HS-27A (cell line): ENCODE measurements around the gene FBN1.

Experiments
- DNase-seq: peaks from one replicate; pipeline ENCODE4 v3.0.0-alpha.2; 2012; ENCODE audit warnings: low read depth, missing footprints

The FBN1 gene

DNA sequence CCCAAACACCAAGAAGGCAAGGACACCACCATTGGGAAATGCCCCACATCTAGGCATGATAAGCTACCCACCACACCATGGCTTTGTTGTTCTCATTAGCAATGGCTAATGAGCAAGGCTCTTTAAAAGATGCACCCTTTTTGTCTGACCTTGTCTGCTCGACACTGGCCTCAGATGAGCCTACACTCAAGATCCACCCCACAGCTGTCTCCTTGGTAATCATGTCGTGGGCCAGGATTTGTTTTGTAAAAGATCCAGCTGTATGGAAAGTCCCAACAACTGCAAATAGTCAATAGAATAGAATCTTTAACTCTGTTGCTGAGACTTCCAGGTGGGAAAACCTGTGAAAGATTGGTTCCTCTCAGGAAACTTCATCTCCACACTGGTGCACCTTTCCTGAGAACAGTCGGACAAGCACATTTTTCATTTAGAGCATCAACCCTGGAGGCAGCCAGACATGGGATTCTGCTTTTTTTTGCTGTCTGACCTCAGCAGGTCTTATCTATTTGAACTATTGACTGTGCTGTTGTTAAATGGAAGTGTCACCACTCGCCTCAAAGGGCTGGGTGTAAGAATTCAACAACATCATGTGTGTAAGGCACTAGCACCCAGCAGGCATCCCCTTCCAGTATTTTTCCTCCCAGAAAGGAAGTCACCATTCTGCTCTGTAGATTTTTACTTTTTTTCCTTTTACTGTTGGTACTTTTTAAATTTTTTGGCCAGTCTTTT, 278.8 kb downstream of the FBN1 start:
- DNase-seq, result no peak

DNA sequence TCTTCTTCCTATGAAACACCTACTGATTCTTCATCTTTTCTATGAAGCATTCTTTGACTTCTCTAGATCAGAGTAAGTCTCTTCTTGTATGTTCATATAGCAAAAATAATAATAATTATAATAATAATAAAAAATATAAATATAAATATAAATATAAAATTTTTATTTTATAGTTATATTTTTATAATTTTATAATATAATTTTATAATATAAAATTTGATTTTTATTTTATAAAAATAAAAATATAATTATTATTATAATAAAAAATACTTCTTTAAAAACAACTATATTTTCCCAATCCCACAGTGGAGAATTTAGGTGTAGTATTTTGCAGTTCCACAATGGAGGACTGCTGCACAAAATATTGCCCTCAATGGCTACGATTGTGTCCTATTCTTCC, 279.9 kb downstream of the FBN1 start:
- no peak for DNase-seq

DNA sequence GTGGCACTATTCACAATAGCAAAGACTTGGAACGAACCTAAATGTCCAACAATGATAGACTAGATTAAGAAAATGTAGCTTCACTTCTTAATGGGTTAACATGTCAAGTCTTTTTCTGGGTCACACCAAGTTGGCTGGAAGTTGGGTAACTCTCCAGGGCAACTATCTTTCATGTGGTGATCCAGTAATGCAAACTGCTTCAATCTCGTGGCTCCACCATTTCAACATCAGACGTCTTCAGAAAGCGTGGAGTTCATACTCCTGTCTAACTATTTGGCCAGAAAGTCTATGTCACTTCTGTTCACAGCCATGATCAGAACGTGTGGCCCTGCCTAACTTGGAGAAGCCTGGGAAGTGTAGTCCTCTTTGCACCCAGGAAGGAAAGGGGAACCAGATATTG, 282.0 kb downstream of the FBN1 start:
- no peak for DNase-seq

DNA sequence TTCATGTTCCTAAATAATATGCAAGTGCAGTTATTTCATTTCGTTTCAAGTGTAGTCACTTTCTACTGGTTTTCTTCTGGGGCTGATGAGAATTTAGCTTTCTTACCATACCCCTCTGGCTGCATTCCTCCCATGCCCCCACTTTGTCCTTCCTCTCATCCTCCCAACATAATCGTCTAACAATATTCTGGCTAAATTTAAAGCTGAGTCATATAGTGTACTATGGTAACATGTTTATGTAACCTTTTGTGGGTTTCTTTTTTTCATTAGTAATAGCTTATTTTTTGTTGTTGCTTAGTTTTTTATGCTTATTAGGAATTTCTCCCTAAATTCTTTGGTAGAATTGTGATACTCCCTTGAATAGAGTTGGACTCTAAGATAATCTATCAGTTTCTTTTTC, 283.8 kb downstream of the FBN1 start:
- no peak for DNase-seq

DNA sequence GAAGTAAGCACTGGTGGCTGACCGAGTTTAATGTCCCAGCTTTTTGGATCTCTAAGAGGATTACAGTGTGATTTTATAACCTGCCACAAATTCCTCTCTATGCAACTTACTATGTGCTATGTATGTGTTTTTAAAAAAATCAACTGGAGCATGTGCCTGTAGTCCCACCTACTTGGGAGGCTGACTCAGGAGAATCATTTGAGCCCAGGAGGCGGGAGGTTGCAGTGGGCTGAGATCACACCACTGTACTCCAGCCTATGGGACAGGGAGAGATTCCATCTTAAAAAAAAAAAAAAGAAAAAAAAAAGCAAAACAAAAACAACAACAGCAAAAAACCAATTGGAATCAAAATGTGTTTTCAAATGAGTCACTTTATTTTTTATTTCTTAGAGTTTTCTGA, 284.7 kb downstream of the FBN1 start:
- no peak for DNase-seq
